ENCODE measurements around the gene DYRK3.

GRCh38 chr1:206674236-206674635, 38.9 kb downstream of the DYRK3 start:
- TF ChIP-seq POLR2A (IDR thresholded peaks at IDR 0.05) (no peak), CTCF (IDR thresholded peaks at IDR 0.05 in 8 of 11, conservative IDR thresholded peaks at IDR 0.05 in 3 of 11) (no peak), POLR2AphosphoS5 (IDR thresholded peaks at IDR 0.05) (no peak)
